OCI-LY7 (cell line): Measurements from ENCODE around the gene WNT3A.

ENCODE experiments used
- EZH2phosphoT487 ChIP-seq: fragments of 200-600 bp; sonication (generic); IDR thresholded peaks from 2 replicates; pipeline ENCODE4 v1.6.1; 2018; ENCODE audit warnings: low read depth, borderline replicate concordance, mild to moderate bottlenecking, mixed run types, antibody characterized with exemption, low read length, moderate library complexity, mixed read lengths
- TF ChIP-seq, protein P1 (sequence below): fragments of 200-600 bp; sonication (generic); conservative IDR thresholded peaks from 2 replicates; pipeline ENCODE4 v1.5.1; 2014; ENCODE audit warnings: mild to moderate bottlenecking, antibody characterized with exemption, low read length, moderate library complexity, mixed read lengths

DNA sequence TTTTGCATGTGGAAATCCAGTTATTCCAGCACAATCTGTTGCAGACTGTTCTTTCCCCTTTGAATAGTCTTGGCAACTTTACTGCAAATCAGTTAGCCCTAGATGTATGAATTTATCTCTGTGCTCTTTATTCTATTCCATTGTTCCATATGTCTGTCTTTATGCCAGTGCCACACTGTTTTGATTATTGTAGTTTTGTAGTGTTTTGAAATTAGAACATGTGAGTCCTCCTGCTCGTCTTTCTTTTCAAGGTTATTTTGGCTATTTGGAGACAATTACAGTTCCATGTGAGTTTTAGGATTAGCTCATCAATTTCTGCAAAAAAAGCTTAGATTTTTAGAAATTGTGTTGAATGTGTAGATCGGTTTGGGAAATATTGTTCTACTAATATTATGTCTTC, 26.6 kb downstream of the WNT3A start:
- TF ChIP-seq, protein P1, sequence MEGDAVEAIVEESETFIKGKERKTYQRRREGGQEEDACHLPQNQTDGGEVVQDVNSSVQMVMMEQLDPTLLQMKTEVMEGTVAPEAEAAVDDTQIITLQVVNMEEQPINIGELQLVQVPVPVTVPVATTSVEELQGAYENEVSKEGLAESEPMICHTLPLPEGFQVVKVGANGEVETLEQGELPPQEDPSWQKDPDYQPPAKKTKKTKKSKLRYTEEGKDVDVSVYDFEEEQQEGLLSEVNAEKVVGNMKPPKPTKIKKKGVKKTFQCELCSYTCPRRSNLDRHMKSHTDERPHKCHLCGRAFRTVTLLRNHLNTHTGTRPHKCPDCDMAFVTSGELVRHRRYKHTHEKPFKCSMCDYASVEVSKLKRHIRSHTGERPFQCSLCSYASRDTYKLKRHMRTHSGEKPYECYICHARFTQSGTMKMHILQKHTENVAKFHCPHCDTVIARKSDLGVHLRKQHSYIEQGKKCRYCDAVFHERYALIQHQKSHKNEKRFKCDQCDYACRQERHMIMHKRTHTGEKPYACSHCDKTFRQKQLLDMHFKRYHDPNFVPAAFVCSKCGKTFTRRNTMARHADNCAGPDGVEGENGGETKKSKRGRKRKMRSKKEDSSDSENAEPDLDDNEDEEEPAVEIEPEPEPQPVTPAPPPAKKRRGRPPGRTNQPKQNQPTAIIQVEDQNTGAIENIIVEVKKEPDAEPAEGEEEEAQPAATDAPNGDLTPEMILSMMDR: no peak
- no peak for TF ChIP-seq EZH2phosphoT487
